CD4-positive, CD25-positive, alpha-beta regulatory T cell (primary cell): Measurements from ENCODE around the gene GRHL1. TPM values are rescaled to one million over a fixed set of nuclear protein-coding genes. Genes with fewer than 3 reads are reported as not detected.

ENCODE experiments used
- ATAC-seq, 2 donors: fragments of 150-1000 bp; cut with Tn5 transposase; one replicate each; pipeline ENCODE4 v1.10.0; 2021; ENCODE audit warnings: low read depth in 2 of 2, moderate number of reproducible peaks in 2 of 2, moderate library complexity in 1 of 2
- DNase-seq, 3 donors: peaks; one replicate each; pipeline versions ENCODE4 v3.0.0 to v3.0.0-alpha.2; 2012 to 2022; ENCODE audit warnings: mixed read lengths in 1 of 3
- H3K27ac ChIP-seq: one replicate; pipeline ENCODE4 v1.7.0; 2013; ENCODE audit warnings: mild to moderate bottlenecking, low read length; ENCODE audit not compliant: insufficient read depth, poor library complexity, severe bottlenecking
- H3K27me3 ChIP-seq: one replicate; pipeline ENCODE4 v1.7.0; 2013; ENCODE audit warnings: low read length; ENCODE audit not compliant: control insufficient read depth, insufficient read depth
- H3K36me3 ChIP-seq: one replicate; pipeline ENCODE4 v1.7.0; 2013; ENCODE audit warnings: mild to moderate bottlenecking, low read length, moderate library complexity; ENCODE audit not compliant: control insufficient read depth, insufficient read depth
- H3K4me1 ChIP-seq: 2 replicates; pipeline ENCODE4 v1.7.0; 2013; ENCODE audit warnings: mild to moderate bottlenecking, low read length; ENCODE audit not compliant: insufficient read depth, control insufficient read depth, poor library complexity, severe bottlenecking
- H3K4me3 ChIP-seq: one replicate; pipeline ENCODE4 v1.7.0; 2013; ENCODE audit warnings: low read depth, mild to moderate bottlenecking, low read length, moderate library complexity
- H3K9me3 ChIP-seq, 2 experiments: 1 replicate in 1 of 2; 2 replicates in 1 of 2; pipeline ENCODE4 v1.7.0; 2013; ENCODE audit warnings: low read length in 2 of 2, mild to moderate bottlenecking in 1 of 2, moderate library complexity in 1 of 2; ENCODE audit not compliant: control insufficient read depth in 2 of 2
- H3K27ac Mint-ChIP-seq, 3 donors: one replicate each; pipeline ENCODE4 v1.8.0; 2020 to 2022; ENCODE audit warnings: mild to moderate bottlenecking in 3 of 3, mixed read lengths in 3 of 3, moderate library complexity in 2 of 3
- H3K27me3 Mint-ChIP-seq: one replicate; pipeline ENCODE4 v1.8.0; 2022; ENCODE audit warnings: mild to moderate bottlenecking, mixed read lengths
- H3K36me3 Mint-ChIP-seq: one replicate; pipeline ENCODE4 v1.8.0; 2020; ENCODE audit warnings: mixed read lengths
- H3K4me1 Mint-ChIP-seq, 4 donors: one replicate each; pipeline ENCODE4 v1.8.0; 2020 to 2022; ENCODE audit warnings: mixed read lengths in 4 of 4, mild to moderate bottlenecking in 1 of 4
- H3K4me3 Mint-ChIP-seq, 4 donors: one replicate each; pipeline ENCODE4 v1.8.0; 2020 to 2022; ENCODE audit warnings: mild to moderate bottlenecking in 4 of 4, mixed read lengths in 4 of 4, moderate library complexity in 3 of 4
- H3K9me3 Mint-ChIP-seq, 7 donors: one replicate each; pipeline ENCODE4 v1.8.0; 2020 to 2022; ENCODE audit warnings: mixed read lengths in 7 of 7, mild to moderate bottlenecking in 3 of 7, moderate library complexity in 2 of 7
- polyA plus RNA-seq, 4 donors: library from polyadenylated mRNA; unstranded; fragments of 300-500 nt; fragmentation: Illumina TruSeq; gene quantifications; one replicate each; pipeline ENCODE4 v1.2.3, GENCODE V29; 2021
- total RNA-seq: library from RNA; stranded (reverse); gene quantifications from one replicate; pipeline ENCODE4 v1.2.3, GENCODE V29; 2022

GRHL1 gene
- total and polyA plus RNA-seq, 5 donors from 2014 or later = 0.06 to 1.8 (median 0.24) TPM; not detected in 1

DNA sequence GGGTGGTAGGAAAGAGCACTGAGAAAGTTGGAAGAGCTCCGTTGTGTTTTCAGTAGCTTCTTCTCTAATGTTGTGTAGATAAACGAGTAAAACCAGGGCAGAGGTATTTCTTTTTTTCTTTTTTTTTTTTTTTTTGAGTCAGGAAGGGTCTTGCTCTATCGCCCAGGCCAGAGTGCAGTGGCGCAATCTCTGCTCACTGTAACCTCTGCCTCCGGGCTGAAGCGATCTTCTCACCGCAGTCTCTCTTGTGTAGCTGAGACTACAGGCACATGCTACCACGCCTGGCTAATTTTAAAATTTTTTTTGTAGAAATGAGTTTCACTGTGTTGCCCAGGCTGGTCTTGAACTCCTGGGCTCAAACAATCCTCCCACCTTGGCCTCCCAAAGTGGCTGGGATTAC lies 6.6 kb downstream of the GRHL1 start:
- H3K4me3 ChIP-seq = no peak overlapping the region
- Mint-ChIP-seq H3K9me3 (no peaks in the 10 kb centered on the region), H3K4me3 (no peak overlapping the region), H3K27me3 (peaks cover 19% of the 10 kb centered on the region), H3K4me1 (no peaks in the 10 kb centered on the region), H3K27ac (no peak overlapping the region), H3K36me3 (no peaks in the 10 kb centered on the region)
- no peaks in the 10 kb centered on the region for H3K36me3 ChIP-seq
- no peak for DNase-seq
- H3K9me3 ChIP-seq = no peaks in the 10 kb centered on the region
- ATAC-seq = no peak
- H3K27ac ChIP-seq = no peak overlapping the region
- H3K4me1 ChIP-seq = no peaks in the 10 kb centered on the region
- H3K27me3 ChIP-seq = peaks cover 6% of the 10 kb centered on the region

DNA sequence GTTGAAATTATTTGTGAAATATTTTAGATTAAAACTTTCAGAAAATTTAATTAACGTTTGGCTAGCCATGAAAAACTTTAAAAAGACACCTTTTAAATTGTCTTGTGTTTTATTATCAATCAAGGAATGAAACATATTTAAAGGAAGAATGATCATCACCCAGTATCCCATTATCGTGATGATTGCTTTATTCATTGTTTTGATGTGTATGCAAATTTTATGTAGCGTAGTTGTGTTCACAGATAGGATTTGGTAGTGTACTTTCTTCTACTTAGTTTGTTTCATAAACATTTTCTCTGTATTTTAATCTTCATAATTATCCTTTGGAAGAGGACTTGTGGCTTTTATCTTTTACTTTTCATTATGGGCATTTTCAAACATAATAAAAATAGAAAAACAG lies 7.8 kb downstream of the GRHL1 start:
- H3K4me3 Mint-ChIP-seq = no peak overlapping the region
- Histone ChIP-seq H3K4me3 (no peak overlapping the region), H3K27me3 (peaks cover 3% of the 10 kb centered on the region), H3K9me3 (no peaks in the 10 kb centered on the region), H3K36me3 (no peaks in the 10 kb centered on the region), H3K4me1 (no peaks in the 10 kb centered on the region), H3K27ac (no peak overlapping the region)
- DNase-seq = no peak
- no peaks in the 10 kb centered on the region for H3K9me3 Mint-ChIP-seq
- H3K4me1 Mint-ChIP-seq = no peaks in the 10 kb centered on the region
- no peak overlapping the region for H3K27ac Mint-ChIP-seq
- ATAC-seq = no peak
- H3K36me3 Mint-ChIP-seq = no peaks in the 10 kb centered on the region
- peaks cover 11% of the 10 kb centered on the region for H3K27me3 Mint-ChIP-seq

DNA sequence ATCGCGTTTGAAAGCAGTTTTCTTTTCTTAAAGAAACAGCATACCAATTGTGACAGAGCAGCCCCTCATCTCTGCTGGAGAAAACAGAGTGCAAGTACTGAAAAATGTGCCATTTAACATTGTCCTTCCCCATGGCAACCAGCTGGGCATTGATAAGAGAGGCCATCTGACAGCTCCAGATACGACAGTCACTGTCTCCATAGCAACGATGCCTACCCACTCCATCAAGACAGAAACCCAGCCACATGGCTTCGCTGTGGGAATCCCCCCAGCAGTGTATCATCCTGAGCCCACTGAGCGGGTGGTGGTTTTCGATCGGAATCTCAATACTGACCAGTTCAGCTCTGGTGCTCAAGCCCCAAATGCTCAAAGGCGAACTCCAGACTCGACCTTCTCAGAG lies 9.5 kb downstream of the GRHL1 start:
- Mint-ChIP-seq H3K27ac (no peak overlapping the region), H3K9me3 (no peaks in the 10 kb centered on the region), H3K27me3 (peaks cover 4% of the 10 kb centered on the region), H3K4me3 (no peak overlapping the region), H3K36me3 (no peaks in the 10 kb centered on the region), H3K4me1 (peaks cover 6 to 12% (median 9%) of the 10 kb centered on the region in 4 donors)
- no peaks in the 10 kb centered on the region for H3K27me3 ChIP-seq
- ATAC-seq = no peak
- H3K36me3 ChIP-seq = no peaks in the 10 kb centered on the region
- no peaks in the 10 kb centered on the region for H3K4me1 ChIP-seq
- DNase-seq = no peak
- no peaks in the 10 kb centered on the region for H3K9me3 ChIP-seq
- H3K4me3 ChIP-seq = no peak overlapping the region
- H3K27ac ChIP-seq = no peak overlapping the region

DNA sequence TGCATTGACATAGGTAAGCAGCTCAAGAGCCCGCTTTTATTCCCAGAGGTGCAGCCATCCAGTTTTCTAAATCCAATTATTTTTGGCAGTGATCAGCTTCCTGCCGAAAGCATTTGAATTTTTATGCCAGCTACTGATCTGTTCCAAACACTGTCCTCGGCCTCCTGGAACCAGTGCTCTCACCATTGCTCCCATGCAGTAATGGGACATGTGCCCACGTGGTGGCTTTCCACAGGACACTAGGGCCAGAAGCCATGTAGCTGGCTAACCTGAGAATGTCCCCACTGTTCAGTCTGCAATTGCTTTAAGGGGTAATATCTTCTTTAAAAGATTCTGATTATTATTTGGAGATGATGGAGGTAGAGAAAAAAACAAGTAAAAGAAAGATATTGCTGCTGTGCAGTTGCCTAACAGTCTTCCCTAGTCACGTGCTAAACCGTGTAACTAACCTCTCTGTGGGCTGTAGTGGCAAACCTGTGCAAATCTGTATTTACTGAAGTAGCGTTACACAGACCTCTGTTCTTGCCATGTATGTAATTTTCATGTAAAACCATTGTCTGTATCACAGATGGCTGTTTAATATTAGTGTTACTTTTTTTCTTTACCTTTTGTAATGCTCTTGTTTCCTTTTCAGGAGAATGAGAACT lies 13.0 kb downstream of the GRHL1 start:
- Mint-ChIP-seq H3K27me3 (no peaks in the 10 kb centered on the region), H3K4me3 (peak overlapping the region in 1 of 4 donors; percentile 25), H3K27ac (peak overlapping the region in 2 of 3 donors; percentile 23 to 76), H3K9me3 (no peaks in the 10 kb centered on the region), H3K36me3 (no peaks in the 10 kb centered on the region), H3K4me1 (peaks cover 6 to 14% (median 9%) of the 10 kb centered on the region in 4 donors)
- H3K27ac ChIP-seq = no peak overlapping the region
- H3K9me3 ChIP-seq = no peaks in the 10 kb centered on the region
- no peaks in the 10 kb centered on the region for H3K27me3 ChIP-seq
- H3K4me1 ChIP-seq = no peaks in the 10 kb centered on the region
- H3K36me3 ChIP-seq = no peaks in the 10 kb centered on the region
- H3K4me3 ChIP-seq = peak overlapping the region; percentile 2
- ATAC-seq (no peak), DNase-seq (no peak)

DNA sequence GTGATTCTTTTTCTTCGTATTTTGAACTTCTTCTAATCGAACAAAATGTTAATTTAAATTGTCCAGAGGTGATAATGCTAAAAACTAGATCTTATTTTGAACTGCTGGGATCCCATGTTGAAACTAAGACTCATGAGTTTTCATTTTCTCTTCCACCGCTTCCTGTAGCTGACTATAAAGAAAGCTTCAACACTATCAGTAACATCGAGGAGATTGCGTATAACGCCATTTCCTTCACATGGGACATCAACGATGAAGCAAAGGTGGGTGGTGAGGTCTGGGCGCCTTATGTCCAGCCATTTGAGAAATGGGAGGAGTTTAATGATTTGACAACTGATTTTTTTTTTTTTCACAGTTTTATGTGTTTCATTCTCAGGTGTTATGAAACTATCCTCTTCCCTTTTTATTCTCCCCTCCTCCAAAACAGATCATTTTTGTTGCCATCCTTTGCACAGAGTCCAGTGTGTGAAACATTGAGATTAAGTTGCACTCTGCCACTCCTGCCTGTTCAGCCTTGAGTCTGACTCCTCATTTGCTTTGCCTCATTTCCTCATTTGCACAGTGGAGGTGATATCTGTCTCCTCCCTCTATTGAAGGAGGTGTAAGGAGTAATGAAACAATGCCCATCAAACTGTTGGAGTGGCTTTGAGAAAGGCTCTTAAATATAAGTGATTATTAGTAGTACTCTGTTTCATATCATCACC lies 13.8 kb downstream of the GRHL1 start:
- H3K27me3 Mint-ChIP-seq = no peaks in the 10 kb centered on the region
- Histone ChIP-seq H3K36me3 (no peaks in the 10 kb centered on the region), H3K4me1 (no peaks in the 10 kb centered on the region), H3K9me3 (no peaks in the 10 kb centered on the region), H3K27me3 (no peaks in the 10 kb centered on the region), H3K27ac (peak overlapping the region; percentile 27), H3K4me3 (peak overlapping the region; percentile 2)
- no peaks in the 10 kb centered on the region for H3K9me3 Mint-ChIP-seq
- DNase-seq (peak in 2 of 3 donors; percentile 24 to 60), ATAC-seq (peak; percentile 55 to 82)
- peak overlapping the region; percentile 23 to 76 (median 36) for H3K27ac Mint-ChIP-seq
- H3K36me3 Mint-ChIP-seq = no peaks in the 10 kb centered on the region
- peak overlapping the region; percentile 14 to 86 (median 34) for H3K4me3 Mint-ChIP-seq
- H3K4me1 Mint-ChIP-seq = peaks cover 6 to 14% (median 9%) of the 10 kb centered on the region in 4 donors

DNA sequence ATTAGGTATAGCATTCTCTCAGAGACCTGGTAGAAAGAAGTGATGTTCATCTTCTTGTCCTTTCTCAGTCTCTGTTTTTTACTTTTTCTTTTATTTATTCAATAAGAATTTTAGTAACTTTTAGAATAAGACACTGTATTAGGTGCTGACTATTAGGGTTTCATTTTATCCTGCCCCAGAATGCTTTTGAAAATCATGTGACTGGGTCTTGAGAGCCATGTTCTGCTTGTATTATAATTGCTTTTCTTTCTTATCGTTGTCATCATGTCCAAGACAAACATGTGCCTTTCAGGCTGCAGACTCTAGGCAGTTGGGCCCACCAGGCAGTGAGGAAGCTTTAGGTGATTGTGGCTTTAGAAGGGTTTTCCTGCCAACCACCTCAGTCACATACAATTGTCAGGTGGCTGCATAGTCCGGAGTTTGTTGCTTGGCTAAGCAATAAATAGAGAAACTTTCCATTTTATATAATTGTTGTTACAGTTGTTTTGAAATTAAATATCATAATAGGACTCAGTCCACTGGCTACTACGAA lies 15.1 kb downstream of the GRHL1 start:
- Mint-ChIP-seq H3K4me3 (no peak overlapping the region), H3K27ac (no peak overlapping the region)

DNA sequence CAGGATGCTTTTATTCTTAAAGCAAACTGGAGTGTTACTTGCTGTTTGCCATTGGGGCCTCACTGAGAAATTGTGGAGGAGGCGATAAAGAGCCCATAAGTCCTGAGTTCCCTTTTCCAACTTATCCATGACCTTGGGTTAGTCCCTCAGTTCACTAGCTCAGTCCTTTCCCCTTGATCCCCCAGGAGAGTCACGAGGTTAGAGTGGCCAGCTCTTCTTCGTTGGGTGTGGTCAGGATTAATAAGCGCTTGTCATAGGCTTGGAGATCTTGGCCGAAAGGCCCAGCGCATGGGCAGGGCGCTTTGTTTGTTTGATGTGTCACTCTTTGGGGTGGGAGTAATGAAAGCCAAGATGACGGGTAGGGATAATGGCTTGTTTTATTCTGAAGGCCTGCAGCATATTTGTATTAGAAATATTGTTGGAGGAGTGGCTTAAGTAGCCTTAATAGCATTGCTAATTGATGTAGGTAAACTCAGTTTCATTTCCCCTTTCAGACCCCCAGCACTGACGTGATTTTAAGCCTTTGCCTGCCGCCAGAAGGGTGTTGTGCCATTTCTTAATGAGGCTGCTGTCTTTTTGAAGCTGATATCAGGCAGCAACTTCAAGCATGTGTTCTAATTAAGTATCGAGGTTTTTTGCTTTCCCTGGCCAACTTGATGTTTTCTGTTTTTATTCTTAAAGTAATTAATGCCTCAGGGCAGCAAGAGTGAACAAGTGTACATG lies 15.7 kb downstream of the GRHL1 start:
- Histone ChIP-seq H3K27ac (no peak overlapping the region), H3K27me3 (no peaks in the 10 kb centered on the region), H3K36me3 (no peaks in the 10 kb centered on the region), H3K9me3 (no peaks in the 10 kb centered on the region), H3K4me3 (no peak overlapping the region), H3K4me1 (no peaks in the 10 kb centered on the region)
- no peak for DNase-seq
- Mint-ChIP-seq H3K4me3 (no peak overlapping the region), H3K4me1 (peaks cover 6 to 14% (median 9%) of the 10 kb centered on the region in 4 donors), H3K36me3 (no peaks in the 10 kb centered on the region), H3K27ac (no peak overlapping the region), H3K9me3 (no peaks in the 10 kb centered on the region), H3K27me3 (no peaks in the 10 kb centered on the region)
- no peak for ATAC-seq

More for the DNA sequence above, 15.1 kb downstream of the GRHL1 start:
- H3K4me1 Mint-ChIP-seq = peaks cover 6 to 14% (median 9%) of the 10 kb centered on the region in 4 donors
- H3K4me3 ChIP-seq = no peak overlapping the region
- H3K36me3 Mint-ChIP-seq = no peaks in the 10 kb centered on the region
- no peaks in the 10 kb centered on the region for H3K27me3 Mint-ChIP-seq
- no peaks in the 10 kb centered on the region for H3K27me3 ChIP-seq
- H3K36me3 ChIP-seq = no peaks in the 10 kb centered on the region
- H3K4me1 ChIP-seq = no peaks in the 10 kb centered on the region
- no peak for ATAC-seq
- H3K9me3 ChIP-seq = no peaks in the 10 kb centered on the region
- H3K27ac ChIP-seq = no peak overlapping the region
- no peaks in the 10 kb centered on the region for H3K9me3 Mint-ChIP-seq
- DNase-seq = no peak
